Transverse colon (tissue), 4 donors: ENCODE measurements around the gene GLIS2.

Source experiments
- EP300 ChIP-seq: sonication (generic); formaldehyde crosslinking; IDR thresholded peaks from one replicate; pipeline ENCODE4 v1.6.1; 2017; ENCODE audit warnings: antibody characterized with exemption, low read depth
- POLR2A ChIP-seq: fragments of 450-650 bp; IDR thresholded peaks from one replicate; pipeline ENCODE4 v1.6.1; 2016; ENCODE audit warnings: antibody characterized with exemption, mild to moderate bottlenecking, moderate library complexity
- POLR2AphosphoS5 ChIP-seq, 3 donors: sonication (generic); formaldehyde crosslinking; IDR thresholded peaks; one replicate each; pipeline ENCODE4 v1.6.1; 2016; ENCODE audit warnings: antibody characterized with exemption in 3 of 3
- TF ChIP-seq, protein P1 (sequence below), 5 experiments: fragments of 200-600 bp in 3 of 5; fragments of 450-650 bp in 2 of 5; sonication (generic) in 3 of 5; IDR thresholded peaks; 1 replicate in 2 of 5; 2 replicates in 3 of 5; pipeline ENCODE4 v1.5.1; 2016 to 2017; ENCODE audit warnings: antibody characterized with exemption in 5 of 5, inconsistent platforms in 3 of 5, mild to moderate bottlenecking in 2 of 5, moderate library complexity in 1 of 5

DNA sequence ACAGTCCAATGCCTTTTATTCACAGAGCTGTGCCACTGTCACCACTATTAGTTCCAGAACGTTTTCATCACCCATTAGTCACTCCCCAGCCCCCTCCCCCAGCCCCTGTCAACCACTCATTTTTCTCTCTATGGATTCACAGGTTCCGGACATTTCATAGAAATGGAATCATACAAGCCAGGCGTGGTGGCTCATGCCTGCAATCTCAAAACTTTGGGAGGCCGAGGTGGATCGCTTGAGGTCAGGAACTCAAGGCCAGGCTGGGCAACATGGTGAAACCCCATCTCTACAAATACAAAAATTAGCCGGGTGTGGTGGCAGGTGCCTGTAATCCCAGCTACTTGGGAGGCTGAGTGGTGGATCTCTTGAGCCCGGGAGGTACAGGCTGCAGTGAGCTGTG is 36.0 kb downstream of the GLIS2 start:
- TF ChIP-seq, protein P1, sequence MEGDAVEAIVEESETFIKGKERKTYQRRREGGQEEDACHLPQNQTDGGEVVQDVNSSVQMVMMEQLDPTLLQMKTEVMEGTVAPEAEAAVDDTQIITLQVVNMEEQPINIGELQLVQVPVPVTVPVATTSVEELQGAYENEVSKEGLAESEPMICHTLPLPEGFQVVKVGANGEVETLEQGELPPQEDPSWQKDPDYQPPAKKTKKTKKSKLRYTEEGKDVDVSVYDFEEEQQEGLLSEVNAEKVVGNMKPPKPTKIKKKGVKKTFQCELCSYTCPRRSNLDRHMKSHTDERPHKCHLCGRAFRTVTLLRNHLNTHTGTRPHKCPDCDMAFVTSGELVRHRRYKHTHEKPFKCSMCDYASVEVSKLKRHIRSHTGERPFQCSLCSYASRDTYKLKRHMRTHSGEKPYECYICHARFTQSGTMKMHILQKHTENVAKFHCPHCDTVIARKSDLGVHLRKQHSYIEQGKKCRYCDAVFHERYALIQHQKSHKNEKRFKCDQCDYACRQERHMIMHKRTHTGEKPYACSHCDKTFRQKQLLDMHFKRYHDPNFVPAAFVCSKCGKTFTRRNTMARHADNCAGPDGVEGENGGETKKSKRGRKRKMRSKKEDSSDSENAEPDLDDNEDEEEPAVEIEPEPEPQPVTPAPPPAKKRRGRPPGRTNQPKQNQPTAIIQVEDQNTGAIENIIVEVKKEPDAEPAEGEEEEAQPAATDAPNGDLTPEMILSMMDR (IDR thresholded peaks at IDR 0.05), result no peak
- TF ChIP-seq POLR2A, result no peak
- TF ChIP-seq EP300, result no peak
- TF ChIP-seq POLR2AphosphoS5 (IDR thresholded peaks at IDR 0.05), result no peak
